ENCODE data around the gene GAL3ST3.

GRCh38 chr11:66072081-66072480, 23.1 kb upstream of the GAL3ST3 start:
- TF ChIP-seq POLR2A (IDR thresholded peaks at IDR 0.05) (no peak), CTCF (IDR thresholded peaks at IDR 0.05) (no peak), POLR2AphosphoS5 (IDR thresholded peaks at IDR 0.05) (no peak)
